HG03460 (cell line): ENCODE data around the gene PRR5L.
"Not testable (repeated sequence)": the region's sequence is repeated elsewhere in the genome, so short reads cannot be mapped to it uniquely, and the experiment has no call there.

Source experiments
- ATAC-seq: cut with Tn5 transposase; IDR thresholded peaks from one replicate; pipeline ENCODE4 v1.9.1; 2021; ENCODE audit not compliant: unreplicated experiment

PRR5L gene

GRCh38 chr11:36456156-36456555, 160.1 kb downstream of the PRR5L start:
- ATAC-seq: no peak

- ATAC-seq: no peak
Measured at GRCh38 chr11:36458129-36458915, 162.2 kb downstream of the PRR5L start.

- no peak for ATAC-seq
Measured at GRCh38 chr11:36459046-36459445, 163.0 kb downstream of the PRR5L start.

- ATAC-seq: no peak
Measured at GRCh38 chr11:36460220-36460619, 164.1 kb downstream of the PRR5L start.

- ATAC-seq: no peak
Measured at GRCh38 chr11:36462321-36462720, 166.2 kb downstream of the PRR5L start.

- ATAC-seq: no peak
Measured at GRCh38 chr11:36463781-36464180, 167.7 kb downstream of the PRR5L start.

- no peak for ATAC-seq
Measured at GRCh38 chr11:36464720-36465119, 168.6 kb downstream of the PRR5L start.

GRCh38 chr11:36465449-36466163, 169.5 kb downstream of the PRR5L start:
- ATAC-seq: no peak

- no peak for ATAC-seq
Measured at GRCh38 chr11:36467012-36467411, 170.9 kb downstream of the PRR5L start.

GRCh38 chr11:36467916-36468315, 171.8 kb downstream of the PRR5L start:
- no peak for ATAC-seq

- no peak for ATAC-seq
Measured at GRCh38 chr11:36469063-36469462, 173.0 kb downstream of the PRR5L start.

GRCh38 chr11:36469881-36470802, 174.1 kb downstream of the PRR5L start:
- no peak for ATAC-seq

GRCh38 chr11:36471577-36471976, 175.5 kb downstream of the PRR5L start:
- no peak for ATAC-seq

GRCh38 chr11:36475192-36475591, 179.1 kb downstream of the PRR5L start:
- no peak for ATAC-seq

- ATAC-seq: no peak
Measured at GRCh38 chr11:36478700-36479329, 182.7 kb downstream of the PRR5L start.

GRCh38 chr11:36480833-36481232, 184.7 kb downstream of the PRR5L start:
- no peak for ATAC-seq

GRCh38 chr11:36483042-36483441, 187.0 kb downstream of the PRR5L start:
- not testable (repeated sequence) for ATAC-seq

GRCh38 chr11:36485298-36486002, 189.4 kb downstream of the PRR5L start:
- no peak for ATAC-seq

- no peak for ATAC-seq
Measured at GRCh38 chr11:36487619-36488018, 191.5 kb downstream of the PRR5L start.

GRCh38 chr11:36488096-36488495, 192.0 kb downstream of the PRR5L start:
- ATAC-seq: peak; percentile 79
